ENCODE results near the gene UBA7. TPM values are rescaled to one million over a fixed set of nuclear protein-coding genes. Genes with fewer than 3 reads are reported as not detected.
A peak's percentile ranks its signal among the peaks of the same experiment; 100 is the strongest.

Gene UBA7
- total RNA-seq, 4 donors from 2014 or later: 21.3 to 114 (median 63.0) TPM

DNA sequence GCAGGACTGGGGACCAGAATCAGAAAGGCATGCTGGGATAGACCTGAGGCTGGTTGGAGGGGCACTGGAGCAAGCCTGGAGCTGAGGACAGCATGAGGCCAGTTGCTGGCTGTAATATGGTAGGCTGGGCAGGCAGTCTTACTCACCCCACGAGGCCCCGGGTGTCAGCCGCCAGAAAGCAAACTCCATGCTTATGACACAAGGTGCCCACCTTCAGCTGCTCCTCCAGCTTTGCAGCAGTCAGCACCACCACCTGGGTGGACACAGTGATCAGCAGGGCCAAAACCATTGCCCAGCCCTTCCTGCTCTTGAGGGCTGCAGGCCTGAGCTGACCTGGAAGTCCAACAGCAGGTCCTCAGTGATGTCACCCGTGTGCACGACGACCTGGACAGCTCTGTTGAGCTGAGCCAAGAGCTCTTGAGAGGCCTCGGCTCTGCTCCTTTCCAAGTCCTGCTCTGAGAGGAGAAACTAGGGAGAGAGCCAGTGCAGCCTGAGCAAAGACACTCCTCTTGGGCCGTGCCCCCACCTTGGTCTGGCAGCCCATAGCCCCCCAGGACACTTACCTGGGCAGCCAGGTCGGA, 747 bp downstream of the UBA7 start:
- H3K4me1 ChIP-seq: peaks cover 0 to 12% of the 10 kb centered on the region in 2 donors
- DNase-seq: no peak
- peak overlapping the region; percentile 79 to 88 for H3K27ac ChIP-seq
- TF ChIP-seq POLR2A (IDR thresholded peaks at IDR 0.05): no peak
- TF ChIP-seq, protein P1, sequence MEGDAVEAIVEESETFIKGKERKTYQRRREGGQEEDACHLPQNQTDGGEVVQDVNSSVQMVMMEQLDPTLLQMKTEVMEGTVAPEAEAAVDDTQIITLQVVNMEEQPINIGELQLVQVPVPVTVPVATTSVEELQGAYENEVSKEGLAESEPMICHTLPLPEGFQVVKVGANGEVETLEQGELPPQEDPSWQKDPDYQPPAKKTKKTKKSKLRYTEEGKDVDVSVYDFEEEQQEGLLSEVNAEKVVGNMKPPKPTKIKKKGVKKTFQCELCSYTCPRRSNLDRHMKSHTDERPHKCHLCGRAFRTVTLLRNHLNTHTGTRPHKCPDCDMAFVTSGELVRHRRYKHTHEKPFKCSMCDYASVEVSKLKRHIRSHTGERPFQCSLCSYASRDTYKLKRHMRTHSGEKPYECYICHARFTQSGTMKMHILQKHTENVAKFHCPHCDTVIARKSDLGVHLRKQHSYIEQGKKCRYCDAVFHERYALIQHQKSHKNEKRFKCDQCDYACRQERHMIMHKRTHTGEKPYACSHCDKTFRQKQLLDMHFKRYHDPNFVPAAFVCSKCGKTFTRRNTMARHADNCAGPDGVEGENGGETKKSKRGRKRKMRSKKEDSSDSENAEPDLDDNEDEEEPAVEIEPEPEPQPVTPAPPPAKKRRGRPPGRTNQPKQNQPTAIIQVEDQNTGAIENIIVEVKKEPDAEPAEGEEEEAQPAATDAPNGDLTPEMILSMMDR (IDR thresholded peaks at IDR 0.05): no peak
- no peaks in the 10 kb centered on the region for H3K9me3 ChIP-seq
- H3K4me3 ChIP-seq: peak overlapping the region; percentile 43 to 52
- no peaks in the 10 kb centered on the region for H3K36me3 ChIP-seq
- H3K27me3 ChIP-seq: no peaks in the 10 kb centered on the region
- intact Hi-C loops (cut with DNase I; ENCODE audit: low total_unique reads): no loop called here

DNA sequence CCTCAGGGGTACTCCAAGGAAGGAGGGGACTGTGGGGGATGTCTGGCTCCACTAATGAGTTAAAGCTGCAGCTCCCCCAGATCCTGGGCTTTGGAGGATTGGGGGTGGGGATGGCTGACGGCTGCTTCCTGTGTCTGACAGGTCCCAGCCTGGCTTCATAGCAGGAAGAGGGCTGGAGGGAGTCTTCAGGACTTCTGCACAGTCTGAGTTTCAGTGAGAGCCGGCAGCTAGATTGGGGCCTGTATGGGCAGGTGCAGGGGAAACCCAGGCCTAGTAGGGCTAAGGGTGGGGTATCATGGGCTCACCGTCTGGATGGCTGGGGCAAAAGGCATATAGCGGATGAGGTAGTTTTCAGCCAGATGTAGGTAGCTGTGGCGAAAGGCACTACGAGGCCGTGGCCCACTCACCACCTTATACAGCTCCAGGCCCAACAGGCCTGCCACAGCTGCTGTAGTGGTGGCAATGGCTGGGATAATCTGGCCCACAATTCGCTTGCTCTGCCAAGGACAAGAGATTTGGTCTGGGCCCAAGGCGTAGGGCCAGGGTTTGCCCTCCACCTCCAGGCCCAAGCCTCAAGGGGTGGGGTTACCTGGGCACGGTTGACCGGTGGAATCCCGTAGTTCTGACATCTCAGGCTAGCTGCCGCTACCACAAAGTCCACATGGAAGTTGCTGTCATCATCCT, 6.2 kb downstream of the UBA7 start:
- no peak for TF ChIP-seq POLR2A (IDR thresholded peaks at IDR 0.05)
- TF ChIP-seq, protein P1 (IDR thresholded peaks at IDR 0.05): no peak
- intact Hi-C loops (cut with DNase I; ENCODE audit: low total_unique reads): no loop called here
- H3K4me1 ChIP-seq: peaks cover 0 to 35% of the 10 kb centered on the region in 2 donors
- no peaks in the 10 kb centered on the region for H3K9me3 ChIP-seq
- H3K4me3 ChIP-seq: no peak overlapping the region
- H3K36me3 ChIP-seq: no peaks in the 10 kb centered on the region
- H3K27ac ChIP-seq: peak overlapping the region; percentile 26 to 94
- no peaks in the 10 kb centered on the region for H3K27me3 ChIP-seq
- no peak for DNase-seq

DNA sequence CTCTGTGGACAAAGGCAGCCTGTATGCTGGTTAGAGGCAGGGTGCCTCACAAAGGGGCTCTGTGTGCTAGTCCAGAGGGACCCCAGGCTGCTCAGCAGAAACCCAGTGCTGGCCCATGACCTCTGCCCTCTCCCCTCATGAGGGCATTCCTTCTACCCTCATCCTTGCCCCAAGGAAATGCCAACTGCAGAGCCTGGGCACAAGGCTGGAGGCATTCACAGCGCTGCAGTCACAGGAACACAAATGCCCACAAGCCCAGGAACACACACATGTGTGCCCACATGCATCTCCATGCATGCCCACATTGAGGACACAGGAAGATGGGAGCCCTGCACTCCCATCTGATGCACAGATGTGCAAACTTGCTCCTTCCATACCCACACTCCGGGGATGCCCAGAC, 6.9 kb downstream of the UBA7 start:
- Histone ChIP-seq H3K27ac (peak overlapping the region; percentile 92 to 94), H3K36me3 (no peaks in the 10 kb centered on the region), H3K9me3 (no peaks in the 10 kb centered on the region), H3K4me1 (peaks cover 0 to 32% of the 10 kb centered on the region in 2 donors), H3K4me3 (no peak overlapping the region), H3K27me3 (no peaks in the 10 kb centered on the region)
- no peak for DNase-seq
- TF ChIP-seq, protein P1 (IDR thresholded peaks at IDR 0.05): no peak
- no peak for TF ChIP-seq POLR2A (IDR thresholded peaks at IDR 0.05)
- intact Hi-C loops (cut with DNase I; ENCODE audit: low total_unique reads): no loop called here

DNA sequence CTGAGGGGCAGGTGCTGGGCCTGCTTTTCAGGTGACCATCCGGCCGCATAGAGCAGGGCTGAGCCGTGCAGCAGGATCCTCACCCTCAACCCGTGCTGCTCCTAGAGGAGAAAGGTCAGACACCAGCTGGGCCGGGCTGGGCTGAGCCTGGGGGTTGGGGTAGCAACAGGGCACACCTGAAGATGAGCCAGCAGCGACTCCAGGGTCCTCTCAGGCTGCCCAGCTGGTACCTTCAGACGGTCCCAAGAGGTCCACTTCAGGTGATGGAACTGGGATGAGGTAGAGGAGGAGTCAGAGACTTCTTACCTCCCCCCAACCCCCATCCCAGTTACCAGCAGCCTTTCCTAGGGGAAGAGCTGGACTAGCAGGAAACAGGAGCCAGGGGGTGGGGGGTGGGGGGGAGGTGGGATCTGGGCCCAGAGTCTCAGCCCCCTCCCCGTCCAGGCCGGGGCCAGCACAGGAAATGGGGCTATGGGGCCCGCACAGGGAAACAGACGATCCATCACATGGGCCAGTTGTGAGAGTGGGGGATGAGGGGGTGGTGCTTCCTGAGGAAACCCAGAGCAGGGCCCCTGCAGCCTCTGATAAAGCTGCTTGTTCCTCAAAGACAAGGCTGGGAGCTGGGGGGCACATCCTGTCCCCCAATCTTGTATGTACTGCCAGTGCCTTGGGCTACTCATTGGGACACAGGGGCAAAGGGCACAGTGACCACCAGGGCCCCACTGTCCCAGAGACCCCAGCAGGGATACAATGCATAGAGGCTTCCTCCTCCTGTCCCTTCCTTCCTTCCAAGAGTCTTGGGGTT, 7.7 kb downstream of the UBA7 start:
- intact Hi-C loops (cut with DNase I; ENCODE audit: low total_unique reads): no loop called here
- peaks cover 0 to 32% of the 10 kb centered on the region in 2 donors for H3K4me1 ChIP-seq
- TF ChIP-seq POLR2A (IDR thresholded peaks at IDR 0.05): no peak
- TF ChIP-seq, protein P1 (IDR thresholded peaks at IDR 0.05): no peak
- H3K27ac ChIP-seq: peak overlapping the region; percentile 92 to 94
- no peak overlapping the region for H3K4me3 ChIP-seq
- H3K36me3 ChIP-seq: no peaks in the 10 kb centered on the region
- H3K9me3 ChIP-seq: no peaks in the 10 kb centered on the region
- no peaks in the 10 kb centered on the region for H3K27me3 ChIP-seq
- DNase-seq: peak; percentile 54 to 71

DNA sequence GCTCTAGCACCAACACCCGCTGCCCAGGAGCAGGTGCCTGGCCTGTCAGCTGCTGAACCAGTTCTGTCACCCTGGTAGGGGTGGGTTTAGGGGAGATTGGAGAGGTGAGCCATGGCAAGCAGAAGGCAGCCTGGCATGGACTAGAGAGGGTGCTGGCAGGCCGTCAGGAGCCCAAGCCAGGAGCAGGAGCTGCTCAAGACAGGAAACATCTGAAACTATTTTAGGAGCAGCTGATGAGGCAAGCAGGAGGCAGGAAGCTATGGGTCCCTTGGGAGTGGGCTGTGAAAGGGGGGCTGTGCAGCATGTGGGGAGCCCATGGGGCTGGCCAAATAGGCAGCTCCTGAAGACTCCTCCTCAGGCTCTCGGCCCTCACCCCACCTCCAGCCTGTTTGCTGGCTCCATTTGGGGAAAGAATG, 8.4 kb downstream of the UBA7 start:
- intact Hi-C loops (cut with DNase I; ENCODE audit: low total_unique reads): no loop called here
- Histone ChIP-seq H3K9me3 (no peaks in the 10 kb centered on the region), H3K36me3 (no peaks in the 10 kb centered on the region), H3K4me1 (peaks cover 0 to 32% of the 10 kb centered on the region in 2 donors), H3K27ac (peak overlapping the region; percentile 92 to 94), H3K27me3 (no peaks in the 10 kb centered on the region), H3K4me3 (no peak overlapping the region)
- peak; percentile 89 to 90 for DNase-seq
- TF ChIP-seq, protein P1 (IDR thresholded peaks at IDR 0.05): peak in 1 of 4 experiments; percentile 4
- TF ChIP-seq POLR2A (IDR thresholded peaks at IDR 0.05): no peak
